HS-27A (cell line): ENCODE results near the gene ARPP21.

Experiments
- DNase-seq: peaks from one replicate; pipeline ENCODE4 v3.0.0-alpha.2; 2012; ENCODE audit warnings: low read depth, missing footprints

ARPP21 gene

DNA sequence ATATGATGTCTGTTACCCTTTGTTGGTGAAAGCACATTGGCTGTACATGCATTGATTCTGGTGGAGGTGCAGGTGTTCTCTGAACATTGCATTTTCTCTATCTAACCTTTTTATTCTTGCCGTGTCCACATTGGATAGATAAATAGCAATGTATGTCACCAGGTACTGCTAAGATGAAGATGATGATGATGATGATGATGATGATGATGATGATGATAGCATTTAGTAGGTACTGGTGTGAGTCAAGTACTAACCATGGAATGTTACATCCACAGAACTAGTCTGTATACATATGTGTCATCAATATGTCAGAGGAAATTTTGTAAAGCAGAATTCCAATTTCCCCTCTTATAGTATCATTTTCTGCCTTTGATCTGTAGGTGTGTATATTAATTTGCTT is 36.3 kb downstream of the ARPP21 start:
- DNase-seq, result no peak

DNA sequence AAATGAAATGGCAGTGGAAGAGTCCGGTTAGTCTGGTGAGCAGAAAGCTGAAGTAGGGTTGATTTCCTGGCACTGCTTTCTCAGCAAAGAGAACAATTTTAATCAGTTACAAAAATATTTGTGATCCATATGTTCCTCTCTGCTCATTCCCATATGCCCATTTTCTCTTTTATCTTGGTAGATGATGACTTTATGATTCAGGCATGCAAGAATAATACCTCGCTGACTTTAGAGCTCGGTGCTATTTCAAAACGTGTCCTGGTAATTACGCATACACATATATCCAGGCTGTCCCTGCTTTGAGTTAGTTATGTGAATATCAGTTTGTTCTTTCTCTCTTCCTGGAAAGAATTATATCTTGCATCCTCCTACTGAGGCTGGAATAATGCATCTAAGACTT is 38.5 kb downstream of the ARPP21 start:
- DNase-seq, result no peak

DNA sequence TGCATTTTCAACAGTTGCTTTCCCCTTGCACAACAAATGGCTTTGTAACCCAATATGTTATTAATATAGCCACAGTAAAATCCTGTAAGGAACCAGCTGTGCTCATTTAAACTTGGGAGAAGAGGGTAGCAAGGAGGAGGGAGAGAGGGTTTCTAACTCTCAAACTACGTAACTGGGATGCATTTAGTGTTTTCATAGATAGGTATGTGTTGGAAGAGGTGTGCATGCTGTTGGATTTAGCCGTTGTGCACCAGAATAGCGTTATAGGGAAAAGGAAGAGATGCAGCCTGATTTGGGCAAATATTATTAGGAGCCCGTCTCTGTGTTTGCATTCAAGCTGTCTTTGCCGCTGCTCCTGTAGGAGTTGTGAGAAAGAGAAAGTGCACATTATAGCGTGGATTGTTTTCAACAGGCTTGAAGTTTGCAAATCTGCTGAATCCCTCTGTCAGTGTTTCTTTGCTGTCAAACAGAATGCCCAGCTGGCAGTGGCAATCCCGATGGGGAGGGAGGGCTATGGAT is 39.4 kb downstream of the ARPP21 start:
- DNase-seq, result no peak

DNA sequence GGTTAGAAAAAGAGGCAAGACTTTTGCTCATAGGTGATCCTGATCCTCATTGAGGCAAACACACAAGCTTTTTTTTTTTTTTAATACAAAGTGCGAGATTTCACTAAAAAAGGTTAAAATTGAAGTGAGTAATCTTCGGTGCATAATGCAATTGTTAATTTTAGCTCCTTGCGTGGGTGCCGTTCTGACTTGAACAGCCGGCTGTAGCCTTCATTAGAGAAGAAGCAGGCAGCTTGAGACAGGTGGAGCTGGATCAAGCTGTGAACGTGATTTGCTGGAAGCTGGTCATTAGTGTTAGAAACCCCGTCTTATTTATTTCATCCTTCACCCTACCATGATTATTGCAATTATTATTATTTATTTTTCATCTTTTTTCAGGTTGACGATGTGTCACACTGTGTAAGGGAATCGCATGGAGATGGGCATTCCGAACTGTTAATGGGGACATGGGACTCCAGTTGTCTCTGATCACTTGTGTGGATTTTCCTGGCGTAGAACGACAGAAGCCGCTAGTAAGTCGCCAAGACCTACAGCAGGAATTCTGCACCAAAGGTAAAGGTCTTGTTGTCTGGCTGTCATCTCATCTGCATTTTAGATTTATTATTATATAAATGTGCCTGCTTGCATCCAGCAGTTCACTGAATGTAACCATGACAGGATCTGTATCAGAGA is 40.2 kb downstream of the ARPP21 start:
- no peak for DNase-seq

- DNase-seq, result no peak
These were observed 41.7 kb downstream of the ARPP21 start for GRCh38 chr3:35680866-35681650.

DNA sequence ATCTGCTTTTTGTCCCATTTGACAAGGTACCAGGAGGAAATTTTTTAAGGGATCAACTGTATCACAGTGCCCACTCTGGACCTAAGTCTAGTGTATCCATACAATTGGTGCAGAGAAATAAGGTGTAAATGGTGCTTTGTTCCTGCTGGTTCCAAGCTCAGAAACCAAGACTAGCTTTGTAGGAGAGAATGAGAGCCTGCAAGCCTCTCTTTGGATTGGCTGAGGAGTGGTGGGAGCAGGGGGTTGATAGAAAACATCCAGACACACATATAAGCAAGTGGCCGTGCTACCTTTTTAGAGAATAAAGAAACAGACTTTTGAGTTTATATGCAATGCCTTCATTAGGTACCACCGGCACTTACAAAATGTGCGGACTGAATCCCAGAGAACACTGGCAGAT is 45.8 kb downstream of the ARPP21 start:
- no peak for DNase-seq

GRCh38 chr3:35688826-35689225 is 49.5 kb downstream of the ARPP21 start:
- no peak for DNase-seq

DNA sequence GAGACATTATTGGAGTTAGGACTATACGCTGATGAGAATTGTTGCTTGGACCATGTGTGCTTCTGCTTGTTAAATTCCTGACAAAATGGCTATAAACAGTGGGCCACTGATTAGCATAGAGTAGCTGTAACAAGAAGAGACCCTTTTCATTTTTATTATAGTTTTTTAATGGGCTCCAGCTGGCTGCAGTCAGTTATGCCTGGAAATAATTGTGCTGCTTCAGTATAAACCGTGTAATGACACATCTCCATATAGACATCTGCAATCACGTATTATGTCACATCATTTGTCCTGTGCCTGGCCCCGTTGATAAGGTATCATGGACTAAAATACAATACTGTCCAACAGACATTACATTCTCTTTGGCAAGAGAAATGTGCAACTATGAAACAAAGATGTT is 50.9 kb downstream of the ARPP21 start:
- no peak for DNase-seq

DNA sequence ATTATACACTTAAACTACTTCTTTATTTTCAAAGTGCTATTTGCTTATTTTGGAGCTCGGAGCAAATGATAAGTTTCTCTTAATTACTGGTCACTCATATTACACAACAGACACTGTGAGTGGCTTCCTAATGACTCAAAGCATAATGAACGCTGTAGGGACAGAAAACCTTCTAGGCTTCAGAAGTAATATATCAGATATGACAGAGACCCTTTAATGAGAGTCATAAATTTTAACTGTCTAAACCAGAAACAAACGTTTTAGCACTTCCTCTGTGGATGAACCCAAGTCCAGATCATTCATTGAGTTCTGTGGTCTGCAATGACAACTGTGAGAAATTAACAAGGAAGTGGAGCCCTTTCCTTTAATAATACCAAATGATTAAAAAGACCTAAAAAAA is 66.6 kb downstream of the ARPP21 start:
- no peak for DNase-seq

DNA sequence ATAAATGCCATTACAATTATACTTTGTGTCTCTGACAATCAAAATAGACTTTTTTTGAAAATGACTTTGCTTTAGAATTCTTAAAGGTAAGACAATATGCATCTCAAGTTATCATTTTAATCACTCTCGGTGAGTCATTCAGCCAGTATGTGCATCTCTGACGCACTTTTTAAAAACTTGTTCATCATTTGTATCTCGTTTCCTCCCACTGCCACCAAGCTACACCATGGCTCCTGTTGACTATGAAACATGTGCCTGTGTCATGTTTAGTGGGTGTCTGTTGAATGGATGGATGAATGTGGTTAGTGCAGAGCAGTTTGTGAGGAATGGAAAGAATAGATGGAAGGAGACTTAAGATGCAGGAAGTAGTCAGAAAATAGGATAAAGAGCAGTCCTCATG is 68.6 kb downstream of the ARPP21 start:
- DNase-seq, result peak; percentile 8

DNA sequence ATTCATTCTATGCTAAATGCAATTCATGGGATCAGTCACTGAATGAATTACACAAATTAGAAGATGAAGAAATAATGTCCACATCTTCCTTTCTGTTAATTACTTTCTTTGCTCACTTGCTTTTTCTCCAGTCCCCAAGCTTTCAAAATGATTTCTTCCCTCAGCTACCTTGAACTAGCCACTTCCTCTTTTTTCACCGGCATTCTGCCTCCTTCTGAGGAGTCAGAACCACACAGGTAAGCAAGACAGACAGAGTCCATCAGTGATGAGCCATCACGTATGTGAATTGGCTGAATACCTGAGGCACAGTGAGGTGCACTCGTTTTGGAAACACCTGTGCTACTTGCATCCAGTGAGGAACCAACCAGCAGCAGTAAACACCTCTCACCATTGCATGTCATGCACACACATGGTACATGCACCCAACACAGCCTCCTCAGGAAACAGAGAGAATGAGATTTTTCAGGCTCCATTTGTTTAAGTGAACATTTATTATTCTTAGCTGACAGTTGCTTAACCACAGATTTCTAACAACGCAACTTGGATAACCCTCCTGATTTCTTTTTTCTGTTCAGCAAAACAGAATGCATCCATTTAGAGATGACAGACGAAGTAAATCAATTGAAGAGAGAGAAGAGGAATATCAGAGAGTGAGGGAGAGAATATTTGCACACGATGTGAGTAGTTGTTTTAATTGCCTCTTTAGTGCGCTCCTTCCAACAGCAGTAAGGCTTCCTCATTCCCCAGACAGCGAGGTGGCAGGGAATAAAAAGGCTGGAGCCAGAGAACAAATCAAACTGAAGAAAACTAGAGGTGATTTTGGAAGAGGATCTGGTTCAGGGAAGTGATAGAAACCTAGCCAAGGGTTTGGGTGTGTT is 69.3 kb downstream of the ARPP21 start:
- DNase-seq, result no peak

GRCh38 chr3:35709691-35710090 is 70.4 kb downstream of the ARPP21 start:
- no peak for DNase-seq

- DNase-seq, result no peak
These were observed 71.2 kb downstream of the ARPP21 start for GRCh38 chr3:35710554-35710953.

DNA sequence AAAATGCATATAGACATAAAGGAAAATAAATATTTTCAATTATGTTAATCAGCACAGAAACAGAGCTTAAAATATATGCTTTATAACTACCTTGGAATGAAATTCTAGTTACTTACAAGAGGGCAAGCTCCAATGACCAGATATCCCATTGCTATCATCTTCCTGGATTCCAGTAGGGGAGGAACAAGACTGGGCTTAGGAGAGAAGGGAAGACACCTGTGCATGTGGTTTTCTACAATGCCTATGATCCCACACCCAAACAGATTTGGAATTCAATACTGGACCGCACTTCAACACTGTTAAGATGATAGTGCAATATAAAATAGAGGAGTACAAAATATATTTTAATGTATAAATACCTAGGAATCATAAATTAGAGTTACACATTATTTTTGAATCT is 79.6 kb downstream of the ARPP21 start:
- DNase-seq, result no peak

- no peak for DNase-seq
These were observed 82.3 kb downstream of the ARPP21 start for GRCh38 chr3:35721628-35722027.

DNA sequence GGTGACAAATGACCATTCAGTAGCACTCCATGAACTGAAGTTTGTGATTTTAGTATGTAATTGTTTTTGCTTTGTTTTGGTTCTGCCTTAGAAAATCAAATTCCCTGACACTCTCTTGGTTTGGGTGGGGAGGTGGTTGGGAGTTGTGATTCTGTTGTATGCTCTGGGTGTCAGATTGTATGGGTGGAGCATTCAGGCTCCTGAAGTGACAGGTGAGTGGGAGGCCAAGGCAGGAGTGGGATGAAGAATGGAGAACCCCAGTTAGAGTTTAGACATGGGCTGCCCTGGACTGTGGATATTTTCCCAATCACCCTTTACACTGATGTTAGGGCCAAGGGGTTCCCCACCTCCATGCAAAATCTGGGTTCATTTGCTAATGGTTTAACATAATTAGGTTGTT is 83.6 kb downstream of the ARPP21 start:
- DNase-seq, result no peak

DNA sequence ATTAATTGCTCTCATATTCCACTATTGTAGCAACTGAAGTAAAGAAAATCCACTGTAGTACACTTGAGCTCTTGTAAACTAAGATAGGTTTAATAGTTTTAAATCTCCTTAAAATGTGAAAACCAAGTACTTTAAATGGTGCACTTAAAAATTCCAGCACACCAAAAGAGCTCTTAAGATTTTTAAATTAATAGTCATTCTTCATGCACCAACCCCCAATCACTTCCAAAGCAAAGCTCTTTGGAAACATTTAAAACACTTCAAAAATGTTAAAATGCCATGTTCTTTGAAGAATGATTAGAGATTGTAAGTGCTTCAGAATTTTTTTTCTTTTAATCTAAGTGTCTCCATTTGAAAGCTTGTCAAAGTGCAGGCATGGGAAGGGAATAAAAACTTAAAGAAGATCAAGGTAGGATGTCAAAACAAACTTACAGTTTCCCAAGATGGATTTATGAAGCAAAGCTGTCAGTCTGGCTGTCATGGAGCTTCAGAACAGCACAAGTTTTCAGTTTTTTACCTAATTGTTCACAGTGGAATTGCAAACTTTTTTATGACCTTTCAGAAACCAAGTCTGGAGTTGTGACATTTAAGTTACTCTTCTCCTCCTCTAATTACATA is 84.3 kb downstream of the ARPP21 start:
- DNase-seq, result no peak

- no peak for DNase-seq
These were observed 84.8 kb downstream of the ARPP21 start for GRCh38 chr3:35724106-35724505.

GRCh38 chr3:35727179-35727578 is 87.9 kb downstream of the ARPP21 start:
- no peak for DNase-seq

GRCh38 chr3:35733341-35733740 is 94.0 kb downstream of the ARPP21 start:
- no peak for DNase-seq

- no peak for DNase-seq
These were observed 94.5 kb downstream of the ARPP21 start for GRCh38 chr3:35733864-35734263.

GRCh38 chr3:35737080-35737479 is 97.8 kb downstream of the ARPP21 start:
- no peak for DNase-seq
